ENCODE data around the gene VPS4B.
A peak's percentile ranks its signal among the peaks of the same experiment; 100 is the strongest.

Gene VPS4B

DNA sequence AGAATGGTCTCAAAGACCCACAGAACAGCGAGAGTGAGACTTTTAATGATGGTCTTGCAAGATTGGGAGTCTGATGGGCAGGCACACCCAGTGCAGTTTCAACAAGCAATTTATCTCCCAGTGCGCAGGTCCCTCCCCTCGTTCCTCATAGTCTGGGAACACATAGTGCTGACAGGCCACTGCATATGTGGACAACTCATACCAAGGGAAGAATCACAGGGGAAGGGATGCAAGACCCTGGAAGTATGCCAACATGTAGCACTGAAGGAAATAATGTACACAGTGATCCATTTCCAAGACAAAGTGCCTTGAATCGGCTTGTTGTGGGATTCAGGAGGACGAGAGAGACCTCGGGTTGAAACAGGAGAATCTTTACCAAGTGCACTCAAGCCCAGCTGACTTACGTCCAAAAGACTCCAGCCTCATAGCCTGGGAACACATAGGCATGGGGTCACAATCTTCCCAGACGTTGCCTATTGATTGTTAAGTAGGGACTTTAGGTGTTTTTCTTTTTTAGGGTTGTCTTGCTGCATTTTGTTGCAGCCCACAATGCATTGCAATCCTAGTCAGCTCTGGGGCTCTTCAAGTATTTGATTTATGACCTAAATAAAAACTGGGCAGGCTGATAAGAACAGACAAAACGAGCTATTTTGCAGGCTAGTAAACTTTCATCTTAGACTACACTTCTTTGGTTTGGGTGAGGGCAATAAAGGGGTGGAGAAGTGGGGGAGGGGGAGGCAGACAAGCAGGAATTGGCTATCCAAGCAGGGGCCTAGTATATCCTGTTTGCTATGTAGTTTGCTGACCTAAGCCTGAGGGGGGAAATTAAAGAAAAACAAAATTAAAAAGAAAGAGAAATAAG, 29.8 kb upstream of the VPS4B start:
- Histone ChIP-seq H3K4me1 (ENCODE audit: control insufficient read depth in 2 of 2, insufficient read depth in 2 of 2, low read length in 2 of 2) (peaks cover 26 to 29% of the 10 kb centered on the region in 2 donors), H3K9ac (ENCODE audit: low read depth in 1 of 2, low read length in 2 of 2) (no peak overlapping the region), H3K9me3 (ENCODE audit: control insufficient read depth in 2 of 2, low read length in 2 of 2) (no peaks in the 10 kb centered on the region), H3K27ac (ENCODE audit: low read depth in 2 of 2, low read length in 2 of 2) (peak overlapping the region; percentile 30 to 66), H3K36me3 (ENCODE audit: control insufficient read depth in 2 of 2, insufficient read depth in 2 of 2, low read length in 2 of 2) (no peaks in the 10 kb centered on the region), H3K27me3 (ENCODE audit: control insufficient read depth in 2 of 2, insufficient read depth in 2 of 2, low read length in 2 of 2) (no peaks in the 10 kb centered on the region), H3K4me3 (ENCODE audit: low read length in 2 of 2) (peak overlapping the region in 1 of 2 donors; percentile 23)

DNA sequence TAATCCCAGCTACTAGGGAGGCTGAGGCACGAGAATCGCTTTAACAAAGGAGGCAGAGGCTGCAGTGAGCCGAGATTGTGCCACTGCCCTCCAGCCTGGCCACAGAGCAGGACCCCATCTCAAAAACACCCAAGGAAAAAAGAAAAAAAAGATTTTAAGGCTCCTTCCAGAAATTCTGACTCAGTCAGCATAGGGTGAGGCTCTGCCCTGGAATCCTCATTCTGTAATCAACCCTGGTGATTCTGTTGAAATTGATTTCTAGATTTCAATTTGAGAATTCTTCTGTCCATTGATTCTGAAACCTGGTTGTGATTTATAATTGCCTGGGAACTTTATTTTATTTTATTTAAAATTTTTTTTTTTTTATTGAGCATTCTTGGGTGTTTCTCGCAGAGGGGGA, 27.1 kb upstream of the VPS4B start:
- H3K4me3 ChIP-seq (ENCODE audit: low read length in 2 of 2): no peak overlapping the region
- H3K9me3 ChIP-seq (ENCODE audit: control insufficient read depth in 2 of 2, low read length in 2 of 2): no peaks in the 10 kb centered on the region
- no peak overlapping the region for H3K9ac ChIP-seq (ENCODE audit: low read depth in 1 of 2, low read length in 2 of 2)
- no peaks in the 10 kb centered on the region for H3K36me3 ChIP-seq (ENCODE audit: control insufficient read depth in 2 of 2, insufficient read depth in 2 of 2, low read length in 2 of 2)
- no peaks in the 10 kb centered on the region for H3K27me3 ChIP-seq (ENCODE audit: control insufficient read depth in 2 of 2, insufficient read depth in 2 of 2, low read length in 2 of 2)
- peaks cover 24% of the 10 kb centered on the region in 2 donors for H3K4me1 ChIP-seq (ENCODE audit: control insufficient read depth in 2 of 2, insufficient read depth in 2 of 2, low read length in 2 of 2)
- no peak overlapping the region for H3K27ac ChIP-seq (ENCODE audit: low read depth in 2 of 2, low read length in 2 of 2)

DNA sequence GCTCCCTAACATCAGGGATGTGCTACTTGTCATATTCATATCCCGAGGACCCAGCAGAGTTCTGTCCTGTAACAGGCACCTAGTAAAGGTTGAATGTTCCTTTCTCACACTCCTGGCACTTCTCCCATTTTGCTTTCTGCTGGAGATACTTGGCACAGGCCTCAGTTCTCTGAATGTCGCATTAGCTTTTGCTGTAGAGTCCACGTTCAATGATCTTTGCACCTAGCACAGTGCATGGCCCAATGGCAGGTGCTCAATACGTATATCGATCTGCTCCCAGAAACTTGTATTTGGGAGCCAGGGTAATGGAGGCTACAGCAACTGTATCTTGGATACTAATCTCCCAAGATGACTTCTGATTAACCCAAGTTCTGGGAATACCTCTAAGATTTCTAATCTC, 24.8 kb upstream of the VPS4B start:
- Histone ChIP-seq H3K36me3 (ENCODE audit: control insufficient read depth in 2 of 2, insufficient read depth in 2 of 2, low read length in 2 of 2) (no peaks in the 10 kb centered on the region), H3K9ac (ENCODE audit: low read depth in 1 of 2, low read length in 2 of 2) (no peak overlapping the region), H3K27me3 (ENCODE audit: control insufficient read depth in 2 of 2, insufficient read depth in 2 of 2, low read length in 2 of 2) (no peaks in the 10 kb centered on the region), H3K4me1 (ENCODE audit: control insufficient read depth in 2 of 2, insufficient read depth in 2 of 2, low read length in 2 of 2) (peaks cover 3 to 4% of the 10 kb centered on the region in 2 donors), H3K9me3 (ENCODE audit: control insufficient read depth in 2 of 2, low read length in 2 of 2) (no peaks in the 10 kb centered on the region), H3K27ac (ENCODE audit: low read depth in 2 of 2, low read length in 2 of 2) (no peak overlapping the region), H3K4me3 (ENCODE audit: low read length in 2 of 2) (no peak overlapping the region)

DNA sequence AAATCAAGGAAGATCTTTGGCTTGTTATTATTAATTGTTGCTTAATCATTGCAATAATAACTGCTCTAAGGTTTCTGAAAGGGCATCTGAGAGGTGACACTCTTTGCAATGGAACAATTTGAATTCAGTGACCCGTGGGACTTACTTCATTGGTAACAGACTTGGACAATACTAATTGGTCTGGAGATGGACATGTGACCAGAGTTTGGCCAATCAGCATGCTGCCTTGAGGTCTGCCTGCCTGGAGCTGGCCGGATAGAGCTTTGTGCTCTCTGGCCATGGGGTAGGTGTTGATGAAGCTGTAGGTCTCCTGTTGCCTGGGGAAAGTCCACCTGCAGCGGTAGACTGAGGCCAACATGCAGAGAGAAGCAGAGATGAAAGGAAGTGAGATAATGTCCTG, 24.0 kb upstream of the VPS4B start:
- H3K27ac ChIP-seq (ENCODE audit: low read depth in 2 of 2, low read length in 2 of 2): no peak overlapping the region
- H3K4me3 ChIP-seq (ENCODE audit: low read length in 2 of 2): no peak overlapping the region
- no peaks in the 10 kb centered on the region for H3K4me1 ChIP-seq (ENCODE audit: control insufficient read depth in 2 of 2, insufficient read depth in 2 of 2, low read length in 2 of 2)
- H3K27me3 ChIP-seq (ENCODE audit: control insufficient read depth in 2 of 2, insufficient read depth in 2 of 2, low read length in 2 of 2): no peaks in the 10 kb centered on the region
- H3K9ac ChIP-seq (ENCODE audit: low read depth in 1 of 2, low read length in 2 of 2): no peak overlapping the region
- H3K36me3 ChIP-seq (ENCODE audit: control insufficient read depth in 2 of 2, insufficient read depth in 2 of 2, low read length in 2 of 2): no peaks in the 10 kb centered on the region
- no peaks in the 10 kb centered on the region for H3K9me3 ChIP-seq (ENCODE audit: control insufficient read depth in 2 of 2, low read length in 2 of 2)

DNA sequence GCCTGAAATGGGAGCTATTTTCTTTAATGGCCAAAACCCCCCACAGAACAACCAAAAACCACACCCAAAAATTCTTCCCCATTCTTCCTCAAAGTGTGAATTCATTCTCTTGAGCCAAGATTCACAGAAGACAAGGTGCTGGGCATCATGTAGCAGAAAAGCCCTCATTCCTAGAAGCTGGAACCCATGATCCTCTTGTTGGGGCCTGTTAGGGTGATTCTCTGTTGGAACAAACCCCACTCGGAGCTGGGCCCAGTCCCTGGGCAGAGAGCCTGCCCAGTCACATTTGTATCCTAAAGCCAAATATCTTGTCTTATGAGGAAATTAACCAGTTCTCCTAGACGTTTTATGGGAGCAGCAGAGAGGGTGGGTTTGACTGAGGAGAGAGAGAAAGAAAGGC, 22.8 kb upstream of the VPS4B start:
- Histone ChIP-seq H3K27ac (ENCODE audit: low read depth in 2 of 2, low read length in 2 of 2) (no peak overlapping the region), H3K36me3 (ENCODE audit: control insufficient read depth in 2 of 2, insufficient read depth in 2 of 2, low read length in 2 of 2) (no peaks in the 10 kb centered on the region), H3K4me3 (ENCODE audit: low read length in 2 of 2) (no peak overlapping the region), H3K4me1 (ENCODE audit: control insufficient read depth in 2 of 2, insufficient read depth in 2 of 2, low read length in 2 of 2) (no peaks in the 10 kb centered on the region), H3K9ac (ENCODE audit: low read depth in 1 of 2, low read length in 2 of 2) (no peak overlapping the region), H3K9me3 (ENCODE audit: control insufficient read depth in 2 of 2, low read length in 2 of 2) (no peaks in the 10 kb centered on the region), H3K27me3 (ENCODE audit: control insufficient read depth in 2 of 2, insufficient read depth in 2 of 2, low read length in 2 of 2) (no peaks in the 10 kb centered on the region)

DNA sequence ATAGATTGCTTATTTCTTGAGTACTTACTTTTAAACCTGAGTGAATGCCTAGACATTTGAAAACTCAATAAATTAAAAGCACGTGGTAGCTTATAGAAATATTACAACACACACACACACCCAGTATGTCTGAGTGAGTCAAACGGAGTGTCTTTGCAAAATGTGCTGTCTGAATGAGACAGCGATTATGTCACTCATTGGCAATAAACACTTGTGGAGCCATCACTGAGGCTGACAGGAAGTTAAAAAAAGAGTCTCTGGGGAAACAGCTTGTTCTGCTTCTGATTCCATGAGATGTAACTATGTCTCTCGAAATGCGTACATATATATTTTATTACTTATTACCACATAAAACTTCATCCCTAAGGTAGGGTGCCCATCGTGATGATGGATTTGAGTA, 22.3 kb upstream of the VPS4B start:
- Histone ChIP-seq H3K36me3 (ENCODE audit: control insufficient read depth in 2 of 2, insufficient read depth in 2 of 2, low read length in 2 of 2) (no peaks in the 10 kb centered on the region), H3K9ac (ENCODE audit: low read depth in 1 of 2, low read length in 2 of 2) (no peak overlapping the region), H3K4me3 (ENCODE audit: low read length in 2 of 2) (no peak overlapping the region), H3K9me3 (ENCODE audit: control insufficient read depth in 2 of 2, low read length in 2 of 2) (no peaks in the 10 kb centered on the region), H3K27ac (ENCODE audit: low read depth in 2 of 2, low read length in 2 of 2) (no peak overlapping the region), H3K27me3 (ENCODE audit: control insufficient read depth in 2 of 2, insufficient read depth in 2 of 2, low read length in 2 of 2) (no peaks in the 10 kb centered on the region), H3K4me1 (ENCODE audit: control insufficient read depth in 2 of 2, insufficient read depth in 2 of 2, low read length in 2 of 2) (no peaks in the 10 kb centered on the region)

DNA sequence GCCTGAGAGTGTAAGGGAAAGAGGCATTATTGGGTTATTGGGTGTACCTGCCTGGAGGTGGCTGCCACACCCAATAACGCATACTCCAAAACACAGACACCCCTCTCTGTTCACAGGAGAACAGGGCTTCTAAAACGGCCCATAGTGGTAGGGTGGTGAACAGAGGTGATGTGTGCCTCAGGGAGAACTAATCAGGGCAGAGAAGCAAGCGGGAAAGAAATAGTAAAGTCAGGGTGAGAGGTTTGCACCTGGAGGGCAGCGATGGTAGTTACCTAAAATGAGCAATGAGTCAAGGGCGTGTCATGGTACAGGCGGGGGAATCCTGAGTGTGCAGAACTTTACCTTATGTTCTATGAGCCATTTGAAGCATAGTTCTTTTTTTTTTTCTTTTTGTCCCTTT, 21.6 kb upstream of the VPS4B start:
- H3K27ac ChIP-seq (ENCODE audit: low read depth in 2 of 2, low read length in 2 of 2): no peak overlapping the region
- H3K4me3 ChIP-seq (ENCODE audit: low read length in 2 of 2): no peak overlapping the region
- H3K9ac ChIP-seq (ENCODE audit: low read depth in 1 of 2, low read length in 2 of 2): no peak overlapping the region
- no peaks in the 10 kb centered on the region for H3K27me3 ChIP-seq (ENCODE audit: control insufficient read depth in 2 of 2, insufficient read depth in 2 of 2, low read length in 2 of 2)
- no peaks in the 10 kb centered on the region for H3K36me3 ChIP-seq (ENCODE audit: control insufficient read depth in 2 of 2, insufficient read depth in 2 of 2, low read length in 2 of 2)
- no peaks in the 10 kb centered on the region for H3K9me3 ChIP-seq (ENCODE audit: control insufficient read depth in 2 of 2, low read length in 2 of 2)
- peaks cover 0 to 3% of the 10 kb centered on the region in 2 donors for H3K4me1 ChIP-seq (ENCODE audit: control insufficient read depth in 2 of 2, insufficient read depth in 2 of 2, low read length in 2 of 2)

DNA sequence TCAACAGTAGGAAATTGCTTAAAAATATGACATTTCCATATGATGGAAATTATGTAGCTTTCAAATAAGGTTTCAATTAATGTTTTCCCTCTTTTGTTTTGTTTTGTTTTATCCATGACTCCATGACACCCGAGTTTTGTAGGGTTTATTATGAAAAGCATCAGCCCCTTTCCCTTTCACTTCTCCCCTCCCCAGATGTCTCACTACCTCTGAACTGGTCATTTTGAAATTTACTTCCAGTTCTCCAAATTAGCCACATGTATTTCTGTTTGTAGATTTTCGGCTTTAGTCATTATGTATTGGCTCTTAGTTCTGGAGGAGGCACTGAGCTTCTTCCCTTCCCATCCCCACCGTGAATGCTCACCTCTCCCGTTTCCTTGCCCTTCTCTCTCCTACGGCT, 18.6 kb upstream of the VPS4B start:
- H3K9me3 ChIP-seq (ENCODE audit: control insufficient read depth in 2 of 2, low read length in 2 of 2): no peaks in the 10 kb centered on the region
- H3K36me3 ChIP-seq (ENCODE audit: control insufficient read depth in 2 of 2, insufficient read depth in 2 of 2, low read length in 2 of 2): no peaks in the 10 kb centered on the region
- H3K9ac ChIP-seq (ENCODE audit: low read depth in 1 of 2, low read length in 2 of 2): no peak overlapping the region
- no peak overlapping the region for H3K27ac ChIP-seq (ENCODE audit: low read depth in 2 of 2, low read length in 2 of 2)
- H3K4me1 ChIP-seq (ENCODE audit: control insufficient read depth in 2 of 2, insufficient read depth in 2 of 2, low read length in 2 of 2): peaks cover 0 to 3% of the 10 kb centered on the region in 2 donors
- H3K27me3 ChIP-seq (ENCODE audit: control insufficient read depth in 2 of 2, insufficient read depth in 2 of 2, low read length in 2 of 2): no peaks in the 10 kb centered on the region
- no peak overlapping the region for H3K4me3 ChIP-seq (ENCODE audit: low read length in 2 of 2)

DNA sequence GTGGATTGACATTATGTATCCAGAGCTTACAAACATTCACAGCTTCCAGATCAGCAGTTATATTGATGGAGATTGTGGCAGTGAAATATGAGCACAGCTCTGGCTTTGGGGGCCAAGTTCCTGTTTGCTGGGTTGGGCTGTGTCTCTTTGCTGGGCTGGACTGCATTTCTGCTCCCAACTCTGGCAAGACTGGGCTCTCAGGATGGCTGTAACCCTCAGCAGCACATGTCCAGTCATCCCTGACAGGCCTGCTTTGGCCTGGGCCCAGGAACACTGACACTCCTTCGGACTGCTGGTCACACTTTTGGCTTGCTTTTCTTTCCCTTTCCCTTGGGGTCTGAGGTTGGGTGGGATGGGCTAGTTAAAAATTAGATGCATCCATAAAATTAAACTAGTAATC, 17.9 kb upstream of the VPS4B start:
- H3K9ac ChIP-seq (ENCODE audit: low read depth in 1 of 2, low read length in 2 of 2): no peak overlapping the region

DNA sequence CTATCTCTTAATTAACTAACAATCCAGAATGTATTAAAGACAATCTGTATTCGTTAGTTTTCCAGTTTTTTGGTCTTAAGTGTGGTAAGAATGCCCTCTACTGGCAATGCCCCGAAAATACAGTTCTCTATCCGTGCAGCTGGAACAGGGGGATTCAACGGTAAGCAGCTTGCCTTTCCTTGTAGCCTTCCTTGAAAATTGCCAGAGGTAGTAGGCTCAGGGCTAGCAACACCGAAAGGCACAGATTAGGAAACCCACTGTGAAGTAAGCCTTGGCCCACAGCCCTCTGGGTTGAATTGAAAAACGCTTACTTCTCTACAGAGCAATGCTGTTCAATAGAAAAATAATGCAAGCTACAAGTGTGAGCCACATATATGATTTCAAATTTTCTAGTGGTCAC, 17.1 kb upstream of the VPS4B start:
- Histone ChIP-seq H3K9me3 (ENCODE audit: control insufficient read depth in 2 of 2, low read length in 2 of 2) (no peaks in the 10 kb centered on the region), H3K27me3 (ENCODE audit: control insufficient read depth in 2 of 2, insufficient read depth in 2 of 2, low read length in 2 of 2) (no peaks in the 10 kb centered on the region), H3K36me3 (ENCODE audit: control insufficient read depth in 2 of 2, insufficient read depth in 2 of 2, low read length in 2 of 2) (no peaks in the 10 kb centered on the region), H3K9ac (ENCODE audit: low read depth in 1 of 2, low read length in 2 of 2) (no peak overlapping the region), H3K27ac (ENCODE audit: low read depth in 2 of 2, low read length in 2 of 2) (no peak overlapping the region), H3K4me1 (ENCODE audit: control insufficient read depth in 2 of 2, insufficient read depth in 2 of 2, low read length in 2 of 2) (peaks cover 0 to 3% of the 10 kb centered on the region in 2 donors), H3K4me3 (ENCODE audit: low read length in 2 of 2) (no peak overlapping the region)

More for the DNA sequence above, 17.9 kb upstream of the VPS4B start:
- H3K27ac ChIP-seq (ENCODE audit: low read depth in 2 of 2, low read length in 2 of 2): no peak overlapping the region
- no peaks in the 10 kb centered on the region for H3K36me3 ChIP-seq (ENCODE audit: control insufficient read depth in 2 of 2, insufficient read depth in 2 of 2, low read length in 2 of 2)
- no peaks in the 10 kb centered on the region for H3K9me3 ChIP-seq (ENCODE audit: control insufficient read depth in 2 of 2, low read length in 2 of 2)
- no peaks in the 10 kb centered on the region for H3K27me3 ChIP-seq (ENCODE audit: control insufficient read depth in 2 of 2, insufficient read depth in 2 of 2, low read length in 2 of 2)
- H3K4me1 ChIP-seq (ENCODE audit: control insufficient read depth in 2 of 2, insufficient read depth in 2 of 2, low read length in 2 of 2): peaks cover 0 to 3% of the 10 kb centered on the region in 2 donors
- H3K4me3 ChIP-seq (ENCODE audit: low read length in 2 of 2): no peak overlapping the region
